ENCODE results near the gene CHMP2A.
"Not testable (repeated sequence)": the region's sequence is repeated elsewhere in the genome, so short reads cannot be mapped to it uniquely, and the experiment has no call there.

The CHMP2A gene

GRCh38 chr19:58542641-58543372 lies 12.1 kb downstream of the CHMP2A start:
- H3K9me3 ChIP-seq (ENCODE audit: control insufficient read depth, low read length); H3K36me3 ChIP-seq (ENCODE audit: control insufficient read depth, insufficient read depth, low read length, severe bottlenecking); H3K27me3 ChIP-seq (replicated peaks; ENCODE audit: control insufficient read depth, insufficient read depth, low read length); H3K9ac ChIP-seq (ENCODE audit: low read length); DNase-seq (ENCODE audit: low read depth); H3K4me3 ChIP-seq (ENCODE audit: low read length): not testable (repeated sequence)
- H3K4me1 ChIP-seq (ENCODE audit: control insufficient read depth, insufficient read depth, low read length) = peaks cover 17% of the 10 kb centered on the region

DNA sequence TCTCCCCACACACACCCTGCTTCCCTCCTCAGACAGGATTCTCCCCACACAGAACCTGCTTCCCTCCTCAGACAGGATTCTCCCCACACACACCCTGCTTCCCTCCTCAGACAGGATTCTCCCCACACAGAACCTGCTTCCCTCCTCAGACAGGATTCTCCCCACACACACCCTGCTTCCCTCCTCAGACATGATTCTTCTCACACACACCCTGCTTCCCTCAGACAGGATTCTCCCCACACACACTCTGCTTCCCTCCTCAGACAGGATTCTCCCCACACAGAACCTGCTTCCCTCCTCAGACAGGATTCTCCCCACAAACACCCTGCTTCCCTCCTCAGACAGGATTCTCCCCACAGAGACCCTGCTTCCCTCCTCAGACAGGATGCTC lies 15.7 kb downstream of the CHMP2A start:
- not testable (repeated sequence) for H3K9ac ChIP-seq (ENCODE audit: low read length); DNase-seq (ENCODE audit: low read depth); H3K4me3 ChIP-seq (ENCODE audit: low read length); H3K36me3 ChIP-seq (ENCODE audit: control insufficient read depth, insufficient read depth, low read length, severe bottlenecking); H3K9me3 ChIP-seq (ENCODE audit: control insufficient read depth, low read length); H3K4me1 ChIP-seq (ENCODE audit: control insufficient read depth, insufficient read depth, low read length)
- peaks cover 23% of the 10 kb centered on the region for H3K27me3 ChIP-seq (replicated peaks; ENCODE audit: control insufficient read depth, insufficient read depth, low read length)

DNA sequence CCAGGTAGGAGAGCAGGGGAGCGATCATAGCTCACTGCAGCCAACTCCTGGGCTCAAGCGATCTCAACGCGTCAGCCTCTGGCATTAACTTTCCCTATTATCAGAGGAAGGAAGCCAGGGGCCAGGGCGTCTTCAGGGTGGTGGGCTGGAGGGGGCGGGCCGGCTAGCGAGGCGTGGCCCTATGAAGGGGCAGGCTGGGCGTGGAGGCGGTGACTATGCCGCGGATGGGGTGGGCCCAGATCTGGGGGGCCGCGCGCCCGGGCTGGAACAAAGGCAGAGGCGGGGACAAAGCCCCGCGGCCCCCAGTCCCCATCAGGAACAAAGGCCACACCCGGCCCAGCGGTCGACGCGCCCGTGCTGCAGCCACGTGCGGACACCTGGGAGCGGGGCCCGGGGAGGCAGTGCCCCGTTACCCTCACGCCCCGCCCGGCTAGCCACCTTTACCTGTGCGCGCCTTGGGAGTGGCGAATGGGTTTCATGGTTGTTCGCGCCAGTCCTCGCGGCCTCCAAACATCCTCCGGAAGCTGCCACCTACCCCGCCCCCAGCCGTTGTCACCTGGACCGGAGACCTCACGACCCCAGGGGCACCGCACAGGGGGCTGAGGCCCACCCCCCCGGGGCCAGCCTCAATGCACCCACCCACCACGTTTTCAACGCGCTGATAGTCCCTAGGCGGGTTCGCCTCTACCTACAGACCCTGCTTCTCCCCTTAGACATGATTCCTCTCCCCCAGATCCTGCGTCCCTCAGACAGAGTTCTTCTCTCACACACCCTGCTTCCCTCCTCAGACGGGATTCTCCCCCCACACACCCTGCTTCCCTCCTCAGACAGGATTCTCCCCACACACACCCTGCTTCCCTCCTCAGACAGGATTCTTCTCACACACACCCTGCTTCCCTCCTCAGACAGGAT lies 16.4 kb downstream of the CHMP2A start:
- Histone ChIP-seq H3K4me3 (ENCODE audit: low read length) (no peak overlapping the region), H3K4me1 (ENCODE audit: control insufficient read depth, insufficient read depth, low read length) (no peaks in the 10 kb centered on the region), H3K9me3 (ENCODE audit: control insufficient read depth, low read length) (no peaks in the 10 kb centered on the region), H3K36me3 (ENCODE audit: control insufficient read depth, insufficient read depth, low read length, severe bottlenecking) (no peaks in the 10 kb centered on the region), H3K27me3 (replicated peaks; ENCODE audit: control insufficient read depth, insufficient read depth, low read length) (peaks cover 28% of the 10 kb centered on the region), H3K9ac (ENCODE audit: low read length) (no peak overlapping the region)
- no peak for DNase-seq (ENCODE audit: low read depth)

GRCh38 chr19:58536852-58537798 lies 17.8 kb downstream of the CHMP2A start:
- Histone ChIP-seq H3K4me3 (ENCODE audit: low read length) (no peak overlapping the region), H3K4me1 (ENCODE audit: control insufficient read depth, insufficient read depth, low read length) (no peaks in the 10 kb centered on the region), H3K9ac (ENCODE audit: low read length) (no peak overlapping the region), H3K9me3 (ENCODE audit: control insufficient read depth, low read length) (no peaks in the 10 kb centered on the region), H3K27me3 (replicated peaks; ENCODE audit: control insufficient read depth, insufficient read depth, low read length) (peaks cover 36% of the 10 kb centered on the region), H3K36me3 (ENCODE audit: control insufficient read depth, insufficient read depth, low read length, severe bottlenecking) (no peaks in the 10 kb centered on the region)
- no peak for DNase-seq (ENCODE audit: low read depth)

DNA sequence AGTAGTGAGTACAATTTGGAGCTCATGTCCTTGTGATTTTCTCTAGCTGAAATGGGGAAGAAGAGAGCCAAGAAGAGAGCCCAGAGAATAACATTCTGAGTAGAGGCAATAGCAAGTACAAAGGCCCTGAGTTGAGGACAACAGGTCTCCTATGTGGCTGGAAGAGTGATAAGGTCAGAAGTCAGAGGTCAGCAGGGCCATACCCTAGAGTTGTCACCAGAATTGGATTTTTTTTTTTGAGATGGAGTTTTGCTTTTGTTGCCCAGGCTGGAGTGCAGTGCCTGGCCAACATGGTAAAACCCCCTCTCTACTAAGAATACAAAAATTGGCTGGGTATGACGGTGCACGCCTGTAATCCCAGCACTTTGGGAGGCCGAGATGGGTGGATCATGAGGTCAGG lies 19.0 kb downstream of the CHMP2A start:
- no peaks in the 10 kb centered on the region for H3K4me1 ChIP-seq (ENCODE audit: control insufficient read depth, insufficient read depth, low read length)
- H3K9me3 ChIP-seq (ENCODE audit: control insufficient read depth, low read length) = no peaks in the 10 kb centered on the region
- DNase-seq (ENCODE audit: low read depth) = no peak
- H3K27me3 ChIP-seq (replicated peaks; ENCODE audit: control insufficient read depth, insufficient read depth, low read length) = peaks cover 49% of the 10 kb centered on the region
- H3K36me3 ChIP-seq (ENCODE audit: control insufficient read depth, insufficient read depth, low read length, severe bottlenecking) = no peaks in the 10 kb centered on the region
- no peak overlapping the region for H3K4me3 ChIP-seq (ENCODE audit: low read length)
- H3K9ac ChIP-seq (ENCODE audit: low read length) = no peak overlapping the region

- DNase-seq (ENCODE audit: low read depth) = no peak
- Histone ChIP-seq H3K9me3 (ENCODE audit: control insufficient read depth, low read length) (no peaks in the 10 kb centered on the region), H3K9ac (ENCODE audit: low read length) (no peak overlapping the region), H3K27me3 (replicated peaks; ENCODE audit: control insufficient read depth, insufficient read depth, low read length) (peaks cover 35% of the 10 kb centered on the region), H3K4me1 (ENCODE audit: control insufficient read depth, insufficient read depth, low read length) (no peaks in the 10 kb centered on the region), H3K36me3 (ENCODE audit: control insufficient read depth, insufficient read depth, low read length, severe bottlenecking) (no peaks in the 10 kb centered on the region), H3K4me3 (ENCODE audit: low read length) (no peak overlapping the region)
Observed at GRCh38 chr19:58531034-58531840, 23.7 kb downstream of the CHMP2A start.

DNA sequence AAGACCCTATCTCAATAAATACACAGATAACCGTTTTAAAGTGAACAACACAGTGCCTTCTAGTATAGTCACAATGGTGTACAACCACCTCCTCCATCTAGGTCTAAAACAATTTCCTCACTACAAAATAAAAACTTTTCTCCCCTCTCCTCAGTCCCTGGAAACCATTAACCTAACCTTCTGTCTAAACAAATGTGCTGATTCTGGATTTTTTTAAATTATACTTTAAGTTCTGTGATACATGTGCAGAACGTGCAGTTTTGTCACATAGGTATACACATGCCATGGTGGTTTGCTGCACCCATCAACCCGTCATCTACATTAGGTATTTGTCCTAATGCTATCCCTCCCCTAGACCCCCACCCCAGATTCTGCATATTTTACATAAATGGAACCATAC lies 25.5 kb downstream of the CHMP2A start:
- H3K4me3 ChIP-seq (ENCODE audit: low read length) = no peak overlapping the region
- no peaks in the 10 kb centered on the region for H3K9me3 ChIP-seq (ENCODE audit: control insufficient read depth, low read length)
- no peaks in the 10 kb centered on the region for H3K36me3 ChIP-seq (ENCODE audit: control insufficient read depth, insufficient read depth, low read length, severe bottlenecking)
- no peak overlapping the region for H3K9ac ChIP-seq (ENCODE audit: low read length)
- no peak for DNase-seq (ENCODE audit: low read depth)
- no peaks in the 10 kb centered on the region for H3K4me1 ChIP-seq (ENCODE audit: control insufficient read depth, insufficient read depth, low read length)
- peaks cover 31% of the 10 kb centered on the region for H3K27me3 ChIP-seq (replicated peaks; ENCODE audit: control insufficient read depth, insufficient read depth, low read length)

DNA sequence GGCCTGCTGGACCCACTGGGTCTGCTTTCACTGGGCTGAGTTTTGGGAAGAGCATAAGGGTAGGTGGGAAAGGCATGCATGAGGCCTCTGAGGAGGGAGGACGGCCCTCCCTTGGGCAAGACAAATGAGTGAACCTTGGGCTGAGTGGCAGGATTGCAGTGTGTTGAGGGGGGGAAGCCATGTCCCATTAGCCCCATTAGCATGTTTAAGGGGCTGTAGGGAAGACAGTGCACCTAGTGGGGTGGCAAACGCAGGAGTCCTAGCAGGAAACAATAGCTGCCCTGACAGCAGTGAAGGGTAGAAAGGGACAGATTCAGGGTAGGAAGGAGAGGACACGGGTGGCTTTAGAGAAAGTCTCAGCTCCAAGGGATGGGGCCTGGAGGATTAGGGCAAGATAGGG lies 32.2 kb downstream of the CHMP2A start:
- no peak for DNase-seq (ENCODE audit: low read depth)

DNA sequence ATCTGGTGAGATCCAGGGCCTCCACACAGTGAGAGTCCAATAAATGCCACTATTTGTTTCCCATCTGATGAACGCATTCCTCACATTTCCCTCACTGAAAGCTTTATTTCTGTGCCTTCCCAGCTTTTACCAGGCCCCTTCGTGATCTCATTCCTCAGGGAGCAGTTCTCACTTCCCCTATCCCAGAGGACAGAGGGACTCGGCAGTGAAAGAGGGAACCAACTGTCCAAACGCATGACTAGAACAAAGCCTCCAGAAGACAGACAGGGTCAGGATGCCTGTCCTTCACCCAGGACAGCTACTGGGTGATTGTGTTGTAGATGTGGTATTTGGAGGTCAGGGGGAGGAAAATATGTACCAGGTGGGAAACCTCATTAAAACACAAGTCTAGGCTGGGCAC lies 33.3 kb downstream of the CHMP2A start:
- no peak overlapping the region for H3K4me3 ChIP-seq (ENCODE audit: low read length)
- DNase-seq (ENCODE audit: low read depth) = no peak
- H3K36me3 ChIP-seq (ENCODE audit: control insufficient read depth, insufficient read depth, low read length, severe bottlenecking) = peaks cover 7% of the 10 kb centered on the region
- H3K9me3 ChIP-seq (ENCODE audit: control insufficient read depth, low read length) = no peaks in the 10 kb centered on the region
- H3K27me3 ChIP-seq (replicated peaks; ENCODE audit: control insufficient read depth, insufficient read depth, low read length) = no peaks in the 10 kb centered on the region
- peak overlapping the region; percentile 34 for H3K9ac ChIP-seq (ENCODE audit: low read length)
- H3K4me1 ChIP-seq (ENCODE audit: control insufficient read depth, insufficient read depth, low read length) = peaks cover 18% of the 10 kb centered on the region

More for the DNA sequence above, 32.2 kb downstream of the CHMP2A start:
- Histone ChIP-seq H3K4me1 (ENCODE audit: control insufficient read depth, insufficient read depth, low read length) (peaks cover 18% of the 10 kb centered on the region), H3K9ac (ENCODE audit: low read length) (no peak overlapping the region), H3K4me3 (ENCODE audit: low read length) (no peak overlapping the region), H3K9me3 (ENCODE audit: control insufficient read depth, low read length) (no peaks in the 10 kb centered on the region), H3K27me3 (replicated peaks; ENCODE audit: control insufficient read depth, insufficient read depth, low read length) (no peaks in the 10 kb centered on the region), H3K36me3 (ENCODE audit: control insufficient read depth, insufficient read depth, low read length, severe bottlenecking) (no peaks in the 10 kb centered on the region)

DNA sequence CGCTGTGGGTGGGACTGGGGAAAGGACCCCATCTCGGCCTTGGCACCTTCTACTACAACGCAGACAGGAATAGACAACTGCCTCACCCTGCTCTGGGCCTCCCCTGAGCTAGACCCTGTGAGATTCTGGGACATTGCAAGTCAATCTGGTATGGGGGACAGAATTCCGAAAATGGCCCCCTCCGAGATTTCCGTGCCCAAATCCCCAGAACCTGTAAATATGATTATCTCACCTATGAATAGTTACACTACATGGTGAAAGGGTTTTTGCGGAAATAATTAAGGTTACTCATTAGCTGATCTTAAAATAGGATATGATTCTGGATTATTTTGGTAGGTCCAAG lies 34.7 kb downstream of the CHMP2A start:
- no peak for DNase-seq (ENCODE audit: low read depth)
- peak overlapping the region; percentile 99 for H3K9ac ChIP-seq (ENCODE audit: low read length)
- H3K9me3 ChIP-seq (ENCODE audit: control insufficient read depth, low read length) = no peaks in the 10 kb centered on the region
- peaks cover 9% of the 10 kb centered on the region for H3K36me3 ChIP-seq (ENCODE audit: control insufficient read depth, insufficient read depth, low read length, severe bottlenecking)
- H3K4me1 ChIP-seq (ENCODE audit: control insufficient read depth, insufficient read depth, low read length) = peaks cover 28% of the 10 kb centered on the region
- H3K4me3 ChIP-seq (ENCODE audit: low read length) = peak overlapping the region; percentile 91
- H3K27me3 ChIP-seq (replicated peaks; ENCODE audit: control insufficient read depth, insufficient read depth, low read length) = no peaks in the 10 kb centered on the region

Measured in adipocyte (in vitro differentiated cells).